ENCODE measurements around the gene ELMOD3. TPM values are rescaled to one million over a fixed set of nuclear protein-coding genes. Genes with fewer than 3 reads are reported as not detected.
"Not testable (repeated sequence)": the region's sequence is repeated elsewhere in the genome, so short reads cannot be mapped to it uniquely, and the experiment has no call there.

ELMOD3 gene
- total RNA-seq, 1 donor from 2014 or later, result 21.5 TPM

GRCh38 chr2:85319796-85320195, 34.8 kb upstream of the ELMOD3 start:
- Mint-ChIP-seq H3K36me3 (peaks cover 51% of the 10 kb centered on the region), H3K4me3 (no peak overlapping the region), H3K27ac (no peak overlapping the region), H3K27me3 (ENCODE audit: insufficient read depth, low read depth) (no peaks in the 10 kb centered on the region), H3K4me1 (peaks cover 1% of the 10 kb centered on the region), H3K9me3 (no peaks in the 10 kb centered on the region)
- H4K20me1 ChIP-seq (ENCODE audit: low read depth), result peaks cover 15% of the 10 kb centered on the region
- no peaks in the 10 kb centered on the region for H3K9me3 ChIP-seq (ENCODE audit: low read depth)
- no peak overlapping the region for H3K27ac ChIP-seq
- no peak overlapping the region for H2AFZ ChIP-seq (replicated peaks)
- peaks cover 12% of the 10 kb centered on the region for H3K79me2 ChIP-seq (ENCODE audit: low read depth)
- no peak overlapping the region for H3K4me2 ChIP-seq
- no peaks in the 10 kb centered on the region for H3K27me3 ChIP-seq
- H3F3A ChIP-seq (ENCODE audit: low read depth), result no peaks in the 10 kb centered on the region
- H3K9ac ChIP-seq, result no peak overlapping the region
- peaks cover 15% of the 10 kb centered on the region for H3K36me3 ChIP-seq
- TF ChIP-seq CTCF (IDR thresholded peaks at IDR 0.05) (no peak), EZH2phosphoT487 (IDR thresholded peaks at IDR 0.05) (no peak), EZH2 (IDR thresholded peaks at IDR 0.05) (no peak)
- no peak overlapping the region for H3K4me3 ChIP-seq
- no peak for DNase-seq (ENCODE audit: low spot score)
- peaks cover under 1% of the 10 kb centered on the region for H3K4me1 ChIP-seq

DNA sequence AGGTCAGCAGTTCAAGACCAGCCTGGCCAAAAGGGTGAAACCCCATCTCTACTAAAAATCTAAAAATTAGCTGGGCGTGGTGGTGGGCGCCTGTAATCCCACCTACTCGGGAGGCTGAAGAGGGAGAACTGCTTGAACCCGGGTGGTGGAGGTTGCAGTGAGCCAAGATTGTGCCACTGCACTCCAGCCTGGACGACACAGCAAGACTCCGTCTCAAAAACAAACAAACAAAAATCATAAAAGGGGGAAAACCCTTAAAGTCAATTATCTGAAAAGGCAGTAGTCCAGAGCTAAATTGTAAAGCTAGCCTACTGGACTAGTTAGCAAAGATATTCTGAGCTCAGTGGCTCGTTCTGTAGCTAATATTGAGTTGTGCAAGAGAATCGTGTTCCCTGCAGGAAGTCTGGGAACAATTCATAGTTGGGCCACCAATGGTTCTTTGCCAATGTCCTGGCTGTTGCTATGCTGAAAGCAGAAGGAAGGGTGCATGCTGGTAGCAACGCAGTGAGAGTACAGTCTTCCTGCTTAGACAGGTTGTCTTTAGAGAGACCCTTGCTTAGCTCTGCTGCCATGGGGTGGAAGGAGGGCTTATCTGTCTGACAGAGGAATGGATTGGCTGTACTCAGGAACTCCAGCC, 31.1 kb upstream of the ELMOD3 start:
- Histone ChIP-seq H3K36me3 (peaks cover 15% of the 10 kb centered on the region), H3K9ac (no peak overlapping the region), H4K20me1 (ENCODE audit: low read depth) (peaks cover 38% of the 10 kb centered on the region), H3K4me3 (no peak overlapping the region), H3K9me3 (ENCODE audit: low read depth) (no peaks in the 10 kb centered on the region), H3K4me1 (peaks cover 22% of the 10 kb centered on the region), H2AFZ (replicated peaks) (no peak overlapping the region), H3K4me2 (no peak overlapping the region), H3K27ac (no peak overlapping the region), H3K27me3 (no peaks in the 10 kb centered on the region), H3F3A (ENCODE audit: low read depth) (no peaks in the 10 kb centered on the region), H3K79me2 (ENCODE audit: low read depth) (peaks cover 40% of the 10 kb centered on the region)
- Mint-ChIP-seq H3K4me1 (peaks cover 31% of the 10 kb centered on the region), H3K27me3 (ENCODE audit: insufficient read depth, low read depth) (no peaks in the 10 kb centered on the region), H3K9me3 (no peaks in the 10 kb centered on the region), H3K4me3 (no peak overlapping the region), H3K27ac (no peak overlapping the region), H3K36me3 (peaks cover 50% of the 10 kb centered on the region)
- no peak for DNase-seq (ENCODE audit: low spot score)
- TF ChIP-seq EZH2phosphoT487 (IDR thresholded peaks at IDR 0.05) (no peak), EZH2 (IDR thresholded peaks at IDR 0.05) (no peak), CTCF (IDR thresholded peaks at IDR 0.05) (no peak)

DNA sequence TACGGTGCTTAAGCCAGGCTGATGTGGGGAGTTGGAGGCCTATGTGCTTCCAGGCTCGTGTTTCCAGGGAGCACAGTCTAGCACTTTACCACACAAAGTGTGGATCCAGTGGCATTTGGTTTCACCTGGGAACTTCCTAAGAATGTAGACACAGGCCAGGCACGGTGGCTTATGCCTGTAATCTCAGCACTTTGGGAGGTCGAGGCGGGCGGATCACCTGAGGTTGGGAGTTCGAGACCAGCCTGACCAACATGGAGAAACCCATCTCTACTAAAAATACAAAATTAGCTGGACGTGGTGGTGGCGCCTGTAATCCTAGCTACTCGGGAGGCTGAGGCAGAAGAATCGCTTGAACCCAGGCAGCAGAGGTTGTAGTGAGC, 30.6 kb upstream of the ELMOD3 start:
- not testable (repeated sequence) for DNase-seq (ENCODE audit: low spot score); H3K27me3 ChIP-seq; H3K27me3 Mint-ChIP-seq (ENCODE audit: insufficient read depth, low read depth); H3F3A ChIP-seq (ENCODE audit: low read depth); H3K9me3 Mint-ChIP-seq; H2AFZ ChIP-seq (replicated peaks); H3K4me3 Mint-ChIP-seq; H3K27ac ChIP-seq; H3K4me2 ChIP-seq; H3K4me3 ChIP-seq; H3K27ac Mint-ChIP-seq; H3K9me3 ChIP-seq (ENCODE audit: low read depth); H3K9ac ChIP-seq
- Mint-ChIP-seq H3K4me1 (peaks cover 34% of the 10 kb centered on the region), H3K36me3 (peaks cover 46% of the 10 kb centered on the region)
- Histone ChIP-seq H3K79me2 (ENCODE audit: low read depth) (peaks cover 40% of the 10 kb centered on the region), H4K20me1 (ENCODE audit: low read depth) (peaks cover 38% of the 10 kb centered on the region), H3K36me3 (peaks cover 15% of the 10 kb centered on the region), H3K4me1 (peaks cover 27% of the 10 kb centered on the region)

GRCh38 chr2:85324639-85325465, 29.7 kb upstream of the ELMOD3 start:
- H3K36me3 Mint-ChIP-seq, result peaks cover 41% of the 10 kb centered on the region
- H3K9ac ChIP-seq, result no peak overlapping the region
- peaks cover 39% of the 10 kb centered on the region for H3K4me1 Mint-ChIP-seq
- peaks cover 15% of the 10 kb centered on the region for H3K36me3 ChIP-seq
- H4K20me1 ChIP-seq (ENCODE audit: low read depth), result peaks cover 38% of the 10 kb centered on the region
- H3K27me3 Mint-ChIP-seq (ENCODE audit: insufficient read depth, low read depth), result no peaks in the 10 kb centered on the region
- H3K9me3 ChIP-seq (ENCODE audit: low read depth), result no peaks in the 10 kb centered on the region
- no peaks in the 10 kb centered on the region for H3K27me3 ChIP-seq
- peaks cover 30% of the 10 kb centered on the region for H3K4me1 ChIP-seq
- H3K9me3 Mint-ChIP-seq, result no peaks in the 10 kb centered on the region
- no peak overlapping the region for H3K27ac Mint-ChIP-seq
- no peak overlapping the region for H3K27ac ChIP-seq
- H3K79me2 ChIP-seq (ENCODE audit: low read depth), result peaks cover 40% of the 10 kb centered on the region
- no peak overlapping the region for H3K4me3 ChIP-seq
- TF ChIP-seq EZH2 (IDR thresholded peaks at IDR 0.05) (no peak), CTCF (IDR thresholded peaks at IDR 0.05) (no peak), EZH2phosphoT487 (IDR thresholded peaks at IDR 0.05) (no peak)
- DNase-seq (ENCODE audit: low spot score), result no peak
- no peaks in the 10 kb centered on the region for H3F3A ChIP-seq (ENCODE audit: low read depth)
- H3K4me3 Mint-ChIP-seq, result peak overlapping the region; percentile 97
- no peak overlapping the region for H2AFZ ChIP-seq (replicated peaks)
- H3K4me2 ChIP-seq, result peak overlapping the region; percentile 96
